HCT116 (cell line): ENCODE results near the gene MS4A12. TPM values are rescaled to one million over a fixed set of nuclear protein-coding genes. Genes with fewer than 3 reads are reported as not detected.

Source experiments
- ATAC-seq: fragments of 200-7000 bp; cut with Tn5 transposase; 2 replicates; pipeline ENCODE4 v1.9.1; 2020; ENCODE audit warnings: mild to moderate bottlenecking, moderate library complexity
- Bru-seq: library from RNA; stranded (reverse); fragments of 400-500 nt; gene quantifications from one replicate; lab custom pipeline; 2021; lab: Mats Ljungman, UMichigan
- BruChase-seq, 2 experiments: library from RNA; stranded (reverse); fragments of 400-500 nt; gene quantifications; one replicate each; lab custom pipeline; 2021; lab: Mats Ljungman, UMichigan
- BruUV-seq: library from RNA; stranded (reverse); fragments of 400-500 nt; replicated peaks from 2 replicates; lab custom pipeline; 2021; lab: Mats Ljungman, UMichigan
- CTCF ChIA-PET: fragments of 300-600 bp; sonication (Branson Sonifier 250); formaldehyde crosslinking; loops from one replicate; lab custom pipeline; 2021; ENCODE audit warnings: antibody characterized with exemption; lab: Charles Lee
- POLR2A ChIA-PET: fragments of 300-600, 350-600 bp; sonication (Branson Sonifier 250); formaldehyde crosslinking; loops from one replicate; lab custom pipeline; 2021; ENCODE audit warnings: antibody characterized with exemption; lab: Charles Lee
- RAD21 ChIA-PET, 2 experiments: fragments of 300-600 bp; sonication (Branson Sonifier 250); formaldehyde crosslinking; loops; one replicate each; lab custom pipeline; 2023; ENCODE audit warnings: low total read pairs in 2 of 2; ENCODE audit not compliant: uncharacterized antibody in 2 of 2, unreplicated experiment in 2 of 2, low non-redundant PET in 1 of 2; lab: Charles Lee
- DNase-seq: peaks from one replicate; pipeline ENCODE4 v3.0.0-alpha.2; 2010; ENCODE audit warnings: low read depth, low spot score
- H2AFZ ChIP-seq: fragments of 200-600 bp; shearing (Covaris generic), sonication (generic); 2 replicates; pipeline ENCODE4 v1.6.1; 2017; ENCODE audit warnings: low read depth, mixed run types, mixed read lengths, antibody characterized with exemption, low read length; ENCODE audit not compliant: poor library complexity, severe bottlenecking
- H3K27ac ChIP-seq: 2 replicates; pipeline ENCODE4 v1.5.1; 2012; ENCODE audit warnings: low read depth, low read length
- H3K27me3 ChIP-seq: fragments of 200-600 bp; sonication (generic); 2 replicates; pipeline ENCODE4 v1.6.1; 2016; ENCODE audit warnings: mixed run types, low read length, mixed read lengths; ENCODE audit not compliant: insufficient read depth
- H3K36me3 ChIP-seq, 2 experiments: fragments of 200-500 bp in 1 of 2; fragments of 200-600 bp in 1 of 2; sonication (Bioruptor generic) in 1 of 2; sonication (generic) in 1 of 2; 2 replicates each; pipeline versions ENCODE4 v1.5.1 to v1.6.1; 2014 to 2016; ENCODE audit warnings: low read length in 2 of 2, inconsistent platforms in 1 of 2, mixed read lengths in 1 of 2, mixed run types in 1 of 2; ENCODE audit not compliant: insufficient read depth in 2 of 2, control insufficient read depth in 1 of 2
- H3K4me1 ChIP-seq, 2 experiments: fragments of 200-600 bp in 1 of 2; sonication (generic) in 1 of 2; 2 replicates each; pipeline versions ENCODE4 v1.5.1 to v1.6.1; 2012 to 2017; ENCODE audit warnings: low read length in 2 of 2, inconsistent platforms in 1 of 2, mild to moderate bottlenecking in 1 of 2, mixed read lengths in 1 of 2, mixed run types in 1 of 2, moderate library complexity in 1 of 2; ENCODE audit not compliant: insufficient read depth in 2 of 2, control insufficient read depth in 1 of 2
- H3K4me2 ChIP-seq: fragments of 200-600 bp; sonication (generic); 2 replicates; pipeline ENCODE4 v1.6.1; 2017; ENCODE audit warnings: mixed run types, low read length, mixed read lengths
- H3K4me3 ChIP-seq, 2 experiments: fragments of 200-600 bp in 1 of 2; sonication (generic) in 1 of 2; replicated peaks in 1 of 2; 2 replicates each; pipeline ENCODE4 v1.5.1; 2011 to 2016; ENCODE audit warnings: low read length in 2 of 2, control low read depth in 1 of 2, low read depth in 1 of 2, mild to moderate bottlenecking in 1 of 2, mixed read lengths in 1 of 2, mixed run types in 1 of 2
- H3K79me2 ChIP-seq: fragments of 200-600 bp; sonication (generic); 2 replicates; pipeline ENCODE4 v1.6.1; 2017; ENCODE audit warnings: mild to moderate bottlenecking, mixed run types, low read length, moderate library complexity, mixed read lengths; ENCODE audit not compliant: insufficient read depth
- H3K9ac ChIP-seq: fragments of 200-600 bp; sonication (generic); 2 replicates; pipeline ENCODE4 v1.6.1; 2016; ENCODE audit warnings: low read length, mixed read lengths
- H3K9me2 ChIP-seq: fragments of 200-600 bp; sonication (generic), shearing (Covaris generic); 2 replicates; pipeline ENCODE4 v1.6.1; 2017; ENCODE audit warnings: mixed run types, mild to moderate bottlenecking, moderate library complexity; ENCODE audit not compliant: insufficient read depth
- H3K9me3 ChIP-seq, 2 experiments: fragments of 200-500 bp in 1 of 2; fragments of 200-600 bp in 1 of 2; sonication (Bioruptor generic) in 1 of 2; sonication (generic) in 1 of 2; 2 replicates each; pipeline ENCODE4 v1.6.1; 2014 to 2017; ENCODE audit warnings: low read length in 2 of 2, mixed read lengths in 2 of 2, inconsistent platforms in 1 of 2, low read depth in 1 of 2, mild to moderate bottlenecking in 1 of 2, mixed run types in 1 of 2, moderate library complexity in 1 of 2; ENCODE audit not compliant: control insufficient read depth in 1 of 2, insufficient read depth in 1 of 2
- H4K20me1 ChIP-seq: fragments of 200-600 bp; sonication (generic), shearing (Covaris generic); 2 replicates; pipeline ENCODE4 v1.6.1; 2017; ENCODE audit warnings: mixed run types, mild to moderate bottlenecking, moderate library complexity; ENCODE audit not compliant: insufficient read depth
- CEBPB ChIP-seq: IDR thresholded peaks from 2 replicates; pipeline ENCODE4 v1.6.1; 2012; ENCODE audit warnings: low read depth
- EGR1 ChIP-seq: IDR thresholded peaks from 2 replicates; pipeline ENCODE4 v1.6.1; 2012; ENCODE audit warnings: low read depth
- ELF1 ChIP-seq: IDR thresholded peaks from 2 replicates; pipeline ENCODE4 v1.6.1; 2012; ENCODE audit warnings: low read depth, borderline replicate concordance
- EZH2 ChIP-seq: fragments of 200-600 bp; sonication (generic); IDR thresholded peaks from 2 replicates; pipeline ENCODE4 v1.6.1; 2017; ENCODE audit warnings: antibody characterized with exemption, mixed run types
- EZH2phosphoT487 ChIP-seq: fragments of 200-600 bp; IDR thresholded peaks from 2 replicates; pipeline ENCODE4 v1.6.1; 2018; ENCODE audit warnings: antibody characterized with exemption, borderline replicate concordance
- FOSL1 ChIP-seq: IDR thresholded peaks from 2 replicates; pipeline ENCODE4 v1.6.1; 2012; ENCODE audit warnings: low read depth
- JUND ChIP-seq: IDR thresholded peaks from 2 replicates; pipeline ENCODE4 v1.6.1; 2012
- POLR2A ChIP-seq: IDR thresholded peaks from 2 replicates; pipeline ENCODE4 v1.7.0; 2011; ENCODE audit warnings: borderline replicate concordance; ENCODE audit not compliant: insufficient read depth, insufficient read length; ENCODE audit errors: extremely low read depth
- SRF ChIP-seq: IDR thresholded peaks from 2 replicates; pipeline ENCODE4 v1.6.1; 2012; ENCODE audit warnings: low read depth
- TCF7L2 ChIP-seq: IDR thresholded peaks from 2 replicates; pipeline ENCODE4 v1.7.0; 2011; ENCODE audit warnings: borderline replicate concordance, inconsistent platforms; ENCODE audit not compliant: insufficient read depth, insufficient read length; ENCODE audit errors: extremely low read depth
- YY1 ChIP-seq: IDR thresholded peaks from 2 replicates; pipeline ENCODE4 v1.6.1; 2011; ENCODE audit warnings: low read length, low read depth, moderate library complexity, mild to moderate bottlenecking; ENCODE audit not compliant: insufficient replicate concordance; ENCODE audit errors: extremely low read depth
- ZFX ChIP-seq: fragments of 450-650 bp; IDR thresholded peaks from 2 replicates; pipeline ENCODE4 v1.6.1; 2017
- ZNF274 ChIP-seq: fragments of 200-500 bp; sonication (Bioruptor generic); IDR thresholded peaks from 2 replicates; pipeline ENCODE4 v1.6.1; 2014; ENCODE audit warnings: mild to moderate bottlenecking, low read depth, low read length, inconsistent platforms
- intact Hi-C: fragments of 100-400 bp; cut with micrococcal nuclease; formaldehyde crosslinking; loops from 2 replicates; pipeline ENCODE4 v1.10.0; 2022
- long read RNA-seq: library from polyadenylated mRNA; unstranded; transcript quantifications from one replicate; pipeline ENCODE4 v2.0.0, GENCODE V29; 2021; ENCODE audit not compliant: unreplicated experiment
- polyA plus RNA-seq: library from polyadenylated mRNA; unstranded; fragments of >200 nt; gene quantifications from 2 replicates; pipeline ENCODE4 v1.2.1, GENCODE V29; 2012; ENCODE audit warnings: missing spikeins
- total RNA-seq: library from RNA; stranded (reverse); gene quantifications from one replicate; pipeline ENCODE4 v1.2.1, GENCODE V29; 2021; ENCODE audit not compliant: unreplicated experiment
- TF ChIP-seq, protein P1 (sequence below): IDR thresholded peaks from 2 replicates; pipeline ENCODE4 v1.6.1; 2012
- TF ChIP-seq, protein P2 (sequence below): IDR thresholded peaks from 2 replicates; pipeline ENCODE4 v1.6.1; 2011; ENCODE audit warnings: mild to moderate bottlenecking, low read length, moderate library complexity; ENCODE audit not compliant: insufficient replicate concordance; ENCODE audit errors: extremely low read depth
- TF ChIP-seq, protein P3 (sequence below): IDR thresholded peaks from 2 replicates; pipeline ENCODE4 v1.6.1; 2012
- TF ChIP-seq, protein P4 (sequence below), 3 experiments: fragments of 200-600 bp in 1 of 3; sonication (generic) in 1 of 3; IDR thresholded peaks in 2 of 3; conservative IDR thresholded peaks in 1 of 3; 2 replicates each; pipeline ENCODE4 v1.5.1; 2012 to 2017; ENCODE audit warnings: low read depth in 2 of 3, low read length in 2 of 3, antibody characterized with exemption in 1 of 3, borderline replicate concordance in 1 of 3, control low read depth in 1 of 3, mild to moderate bottlenecking in 1 of 3, mixed read lengths in 1 of 3, mixed run types in 1 of 3, moderate library complexity in 1 of 3; ENCODE audit not compliant: insufficient read depth in 1 of 3
- TF ChIP-seq, protein P5 (sequence below): IDR thresholded peaks from 2 replicates; pipeline ENCODE4 v1.6.1; 2012; ENCODE audit warnings: low read depth

The MS4A12 gene
- total RNA-seq (not detected), Bru-seq, nascent RNA (not detected), BruChase-seq, experiment 1, labeled RNA remaining after a 6-hour chase (not detected), BruChase-seq, experiment 2, labeled RNA remaining after a 2-hour chase (not detected)
- not detected in 2 replicates for polyA plus RNA-seq
- long read RNA-seq, result 0 reads

DNA sequence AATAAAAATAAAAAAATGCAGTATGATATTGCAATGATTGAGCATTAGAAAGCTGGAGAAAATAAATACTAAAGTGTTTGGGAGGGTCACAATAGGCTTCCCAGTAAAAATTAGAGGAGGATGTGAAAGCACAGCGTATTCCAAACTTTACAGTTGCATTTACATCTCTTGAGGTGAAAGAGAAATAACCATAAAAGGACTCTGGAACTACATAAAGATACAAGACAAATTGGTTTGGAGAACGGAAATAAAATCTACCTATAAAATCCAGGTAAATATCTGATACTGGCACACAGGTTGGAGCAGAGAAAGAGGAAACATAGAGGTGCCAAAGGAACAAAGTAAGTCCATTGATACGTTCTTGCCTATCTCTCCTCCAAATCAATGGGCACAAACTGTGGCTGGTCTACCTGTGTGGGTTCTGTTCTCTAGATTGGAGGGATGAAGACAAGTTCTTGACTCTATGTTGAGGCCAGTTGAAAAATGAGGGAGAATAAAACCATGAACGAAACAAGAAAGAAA lies at the start of gene MS4A12:
TSS of gene MS4A12 (plus strand) at position 291 of the 522 bp plus-strand sequence. CDS start 4,541 bp downstream, outside the sequence.
- no peaks in the 10 kb centered on the region for H3K4me1 ChIP-seq
- H4K20me1 ChIP-seq, result no peaks in the 10 kb centered on the region
- ATAC-seq (no peak), DNase-seq (no peak)
- H3K9ac ChIP-seq, result no peak within 1 kb of the TSS
- no peaks in the 10 kb centered on the region for H3K36me3 ChIP-seq
- no peaks in the 10 kb centered on the region for H3K9me2 ChIP-seq
- H3K4me3 ChIP-seq, result no peak within 1 kb of the TSS
- peaks cover 3% of the 10 kb centered on the region; the same call in 1 of the 2 replicates for H3K27me3 ChIP-seq
- no TSS peak for BruUV-seq
- ChIA-PET POLR2A (no interaction called here), RAD21 (no interaction called here), CTCF (no interaction called here)
- H3K27ac ChIP-seq, result no peak within 1 kb of the TSS
- H3K9me3 ChIP-seq, result no peaks in the 10 kb centered on the region
- no peaks in the 10 kb centered on the region for H3K79me2 ChIP-seq
- TF ChIP-seq, protein P1, sequence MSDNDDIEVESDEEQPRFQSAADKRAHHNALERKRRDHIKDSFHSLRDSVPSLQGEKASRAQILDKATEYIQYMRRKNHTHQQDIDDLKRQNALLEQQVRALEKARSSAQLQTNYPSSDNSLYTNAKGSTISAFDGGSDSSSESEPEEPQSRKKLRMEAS, result no peak
- no peak for TF ChIP-seq ZNF274
- TF ChIP-seq POLR2A, result no peak
- TF ChIP-seq JUND, result no peak
- TF ChIP-seq YY1, result no peak
- TF ChIP-seq EGR1, result no peak
- TF ChIP-seq TCF7L2, result no peak
- no peak for TF ChIP-seq SRF
- TF ChIP-seq, protein P2, sequence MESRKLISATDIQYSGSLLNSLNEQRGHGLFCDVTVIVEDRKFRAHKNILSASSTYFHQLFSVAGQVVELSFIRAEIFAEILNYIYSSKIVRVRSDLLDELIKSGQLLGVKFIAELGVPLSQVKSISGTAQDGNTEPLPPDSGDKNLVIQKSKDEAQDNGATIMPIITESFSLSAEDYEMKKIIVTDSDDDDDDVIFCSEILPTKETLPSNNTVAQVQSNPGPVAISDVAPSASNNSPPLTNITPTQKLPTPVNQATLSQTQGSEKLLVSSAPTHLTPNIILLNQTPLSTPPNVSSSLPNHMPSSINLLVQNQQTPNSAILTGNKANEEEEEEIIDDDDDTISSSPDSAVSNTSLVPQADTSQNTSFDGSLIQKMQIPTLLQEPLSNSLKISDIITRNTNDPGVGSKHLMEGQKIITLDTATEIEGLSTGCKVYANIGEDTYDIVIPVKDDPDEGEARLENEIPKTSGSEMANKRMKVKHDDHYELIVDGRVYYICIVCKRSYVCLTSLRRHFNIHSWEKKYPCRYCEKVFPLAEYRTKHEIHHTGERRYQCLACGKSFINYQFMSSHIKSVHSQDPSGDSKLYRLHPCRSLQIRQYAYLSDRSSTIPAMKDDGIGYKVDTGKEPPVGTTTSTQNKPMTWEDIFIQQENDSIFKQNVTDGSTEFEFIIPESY, result no peak
- TF ChIP-seq ELF1, result no peak
- TF ChIP-seq, protein P3, sequence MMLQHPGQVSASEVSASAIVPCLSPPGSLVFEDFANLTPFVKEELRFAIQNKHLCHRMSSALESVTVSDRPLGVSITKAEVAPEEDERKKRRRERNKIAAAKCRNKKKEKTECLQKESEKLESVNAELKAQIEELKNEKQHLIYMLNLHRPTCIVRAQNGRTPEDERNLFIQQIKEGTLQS, result no peak
- TF ChIP-seq ZFX, result no peak
- no peak for TF ChIP-seq EZH2
- TF ChIP-seq, protein P4, sequence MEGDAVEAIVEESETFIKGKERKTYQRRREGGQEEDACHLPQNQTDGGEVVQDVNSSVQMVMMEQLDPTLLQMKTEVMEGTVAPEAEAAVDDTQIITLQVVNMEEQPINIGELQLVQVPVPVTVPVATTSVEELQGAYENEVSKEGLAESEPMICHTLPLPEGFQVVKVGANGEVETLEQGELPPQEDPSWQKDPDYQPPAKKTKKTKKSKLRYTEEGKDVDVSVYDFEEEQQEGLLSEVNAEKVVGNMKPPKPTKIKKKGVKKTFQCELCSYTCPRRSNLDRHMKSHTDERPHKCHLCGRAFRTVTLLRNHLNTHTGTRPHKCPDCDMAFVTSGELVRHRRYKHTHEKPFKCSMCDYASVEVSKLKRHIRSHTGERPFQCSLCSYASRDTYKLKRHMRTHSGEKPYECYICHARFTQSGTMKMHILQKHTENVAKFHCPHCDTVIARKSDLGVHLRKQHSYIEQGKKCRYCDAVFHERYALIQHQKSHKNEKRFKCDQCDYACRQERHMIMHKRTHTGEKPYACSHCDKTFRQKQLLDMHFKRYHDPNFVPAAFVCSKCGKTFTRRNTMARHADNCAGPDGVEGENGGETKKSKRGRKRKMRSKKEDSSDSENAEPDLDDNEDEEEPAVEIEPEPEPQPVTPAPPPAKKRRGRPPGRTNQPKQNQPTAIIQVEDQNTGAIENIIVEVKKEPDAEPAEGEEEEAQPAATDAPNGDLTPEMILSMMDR (IDR thresholded peaks at IDR 0.05 in 2 of 3, conservative IDR thresholded peaks at IDR 0.05 in 1 of 3; ENCODE audit: borderline replicate concordance in 1 of 3, insufficient read depth in 1 of 3, low read depth in 2 of 3, low read length in 2 of 3), result no peak
- TF ChIP-seq, protein P5, sequence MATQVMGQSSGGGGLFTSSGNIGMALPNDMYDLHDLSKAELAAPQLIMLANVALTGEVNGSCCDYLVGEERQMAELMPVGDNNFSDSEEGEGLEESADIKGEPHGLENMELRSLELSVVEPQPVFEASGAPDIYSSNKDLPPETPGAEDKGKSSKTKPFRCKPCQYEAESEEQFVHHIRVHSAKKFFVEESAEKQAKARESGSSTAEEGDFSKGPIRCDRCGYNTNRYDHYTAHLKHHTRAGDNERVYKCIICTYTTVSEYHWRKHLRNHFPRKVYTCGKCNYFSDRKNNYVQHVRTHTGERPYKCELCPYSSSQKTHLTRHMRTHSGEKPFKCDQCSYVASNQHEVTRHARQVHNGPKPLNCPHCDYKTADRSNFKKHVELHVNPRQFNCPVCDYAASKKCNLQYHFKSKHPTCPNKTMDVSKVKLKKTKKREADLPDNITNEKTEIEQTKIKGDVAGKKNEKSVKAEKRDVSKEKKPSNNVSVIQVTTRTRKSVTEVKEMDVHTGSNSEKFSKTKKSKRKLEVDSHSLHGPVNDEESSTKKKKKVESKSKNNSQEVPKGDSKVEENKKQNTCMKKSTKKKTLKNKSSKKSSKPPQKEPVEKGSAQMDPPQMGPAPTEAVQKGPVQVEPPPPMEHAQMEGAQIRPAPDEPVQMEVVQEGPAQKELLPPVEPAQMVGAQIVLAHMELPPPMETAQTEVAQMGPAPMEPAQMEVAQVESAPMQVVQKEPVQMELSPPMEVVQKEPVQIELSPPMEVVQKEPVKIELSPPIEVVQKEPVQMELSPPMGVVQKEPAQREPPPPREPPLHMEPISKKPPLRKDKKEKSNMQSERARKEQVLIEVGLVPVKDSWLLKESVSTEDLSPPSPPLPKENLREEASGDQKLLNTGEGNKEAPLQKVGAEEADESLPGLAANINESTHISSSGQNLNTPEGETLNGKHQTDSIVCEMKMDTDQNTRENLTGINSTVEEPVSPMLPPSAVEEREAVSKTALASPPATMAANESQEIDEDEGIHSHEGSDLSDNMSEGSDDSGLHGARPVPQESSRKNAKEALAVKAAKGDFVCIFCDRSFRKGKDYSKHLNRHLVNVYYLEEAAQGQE, result no peak
- no peak for TF ChIP-seq EZH2phosphoT487
- no peak for TF ChIP-seq CEBPB
- TF ChIP-seq FOSL1, result no peak
- no peak within 1 kb of the TSS for H3K4me2 ChIP-seq
- H2AFZ ChIP-seq, result no peak within 1 kb of the TSS
- intact Hi-C loops, result no loop called here
